Vagina (tissue), 2 donors: Measurements from ENCODE around the gene HOTAIR. TPM values are rescaled to one million over a fixed set of nuclear protein-coding genes. Genes with fewer than 3 reads are reported as not detected.

Experiments used
- DNase-seq, 2 donors: peaks; one replicate each; pipeline ENCODE4 v3.0.0-alpha.2; 2017; ENCODE audit errors: extremely low spot score in 2 of 2
- H3K27ac ChIP-seq: fragments of 200-600 bp; sonication (generic); one replicate; pipeline ENCODE4 v1.5.1; 2019
- H3K27me3 ChIP-seq: fragments of 200-600 bp; sonication (generic); one replicate; pipeline ENCODE4 v1.5.1; 2019
- H3K36me3 ChIP-seq, 2 donors: fragments of 200-600 bp; sonication (generic); one replicate each; pipeline ENCODE4 v1.5.1; 2017 to 2019
- H3K4me1 ChIP-seq: fragments of 200-600 bp; sonication (generic); one replicate; pipeline ENCODE4 v1.5.1; 2019
- H3K4me3 ChIP-seq, 2 donors: fragments of 200-600 bp; sonication (generic); 1 replicate in 1 of 2; 2 replicates in 1 of 2; pipeline ENCODE4 v1.5.1; 2016 to 2019
- H3K9me3 ChIP-seq: fragments of 200-600 bp; sonication (generic); one replicate; pipeline ENCODE4 v1.5.1; 2019
- CTCF ChIP-seq, 3 experiments: fragments of 450-650 bp in 2 of 3; fragments of 200-600 bp in 1 of 3; sonication (generic) in 1 of 3; IDR thresholded peaks; one replicate each; pipeline ENCODE4 v1.5.1; 2017 to 2019; ENCODE audit warnings: antibody characterized with exemption in 3 of 3, mild to moderate bottlenecking in 2 of 3, moderate library complexity in 2 of 3
- POLR2A ChIP-seq, 2 donors: fragments of 450-650 bp; IDR thresholded peaks; one replicate each; pipeline ENCODE4 v1.6.1; 2017; ENCODE audit warnings: antibody characterized with exemption in 2 of 2, mild to moderate bottlenecking in 2 of 2, moderate library complexity in 2 of 2
- POLR2AphosphoS5 ChIP-seq, 2 donors: sonication (generic); formaldehyde crosslinking; IDR thresholded peaks; one replicate each; pipeline ENCODE4 v1.9.0; 2017; ENCODE audit warnings: antibody characterized with exemption in 2 of 2, mild to moderate bottlenecking in 2 of 2, low read depth in 1 of 2; ENCODE audit not compliant: insufficient read depth in 1 of 2
- intact Hi-C: fragments of 100-400 bp; cut with DNase I; formaldehyde crosslinking; loops from one replicate; pipeline ENCODE4 v1.15.1; 2023
- total RNA-seq: library from RNA; depleted of rRNA; stranded (reverse); fragments of >200 nt; gene quantifications from one replicate; pipeline ENCODE4 v1.2.3, GENCODE V29; 2016

The HOTAIR gene
- total RNA-seq, 1 donor from 2014 or later: not detected

DNA sequence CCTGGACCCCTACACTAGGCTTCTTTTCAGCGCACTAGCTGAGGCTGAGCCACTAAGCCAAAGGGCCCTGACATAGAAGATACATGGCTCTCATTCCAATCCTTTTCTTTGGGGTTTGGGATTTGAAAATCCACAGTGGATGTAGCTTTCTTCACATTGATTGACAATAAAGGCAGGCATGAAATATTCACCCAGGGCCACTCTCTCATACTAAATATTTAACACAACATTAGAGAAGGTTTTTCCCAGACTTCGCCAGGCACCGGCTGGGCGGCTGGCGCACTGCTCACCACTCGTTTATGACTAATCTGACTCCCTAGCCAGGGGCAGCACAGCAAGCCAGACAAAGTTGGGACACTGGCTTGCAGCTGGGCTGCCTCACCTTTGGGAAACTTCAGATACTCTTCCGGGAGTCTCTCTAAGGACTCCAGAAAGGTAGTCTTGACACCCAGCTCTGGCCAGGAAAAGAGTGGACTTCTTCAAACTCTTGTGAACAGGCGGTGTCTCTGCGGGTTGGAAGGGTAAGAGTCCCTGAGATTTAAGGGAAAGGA, 2.5 kb downstream of the HOTAIR start:
- no peaks in the 10 kb centered on the region for H3K36me3 ChIP-seq
- TF ChIP-seq POLR2AphosphoS5 (IDR thresholded peaks at IDR 0.05; ENCODE audit: insufficient read depth in 1 of 2, low read depth in 1 of 2): no peak
- TF ChIP-seq POLR2A (IDR thresholded peaks at IDR 0.05): no peak
- no peak for TF ChIP-seq CTCF (IDR thresholded peaks at IDR 0.05)
- H3K27ac ChIP-seq: no peak overlapping the region
- H3K9me3 ChIP-seq: no peaks in the 10 kb centered on the region
- no peak overlapping the region for H3K4me3 ChIP-seq
- intact Hi-C loops: no loop called here
- no peak for DNase-seq
- H3K4me1 ChIP-seq: peaks cover 20% of the 10 kb centered on the region
- H3K27me3 ChIP-seq: peaks cover 19% of the 10 kb centered on the region

GRCh38 chr12:53971686-53972085, 3.1 kb downstream of the HOTAIR start:
- intact Hi-C loops: no loop called here
- H3K36me3 ChIP-seq: no peaks in the 10 kb centered on the region
- DNase-seq: no peak
- H3K27me3 ChIP-seq: peaks cover 19% of the 10 kb centered on the region
- H3K4me3 ChIP-seq: no peak overlapping the region
- H3K9me3 ChIP-seq: no peaks in the 10 kb centered on the region
- peaks cover 20% of the 10 kb centered on the region for H3K4me1 ChIP-seq
- TF ChIP-seq CTCF (IDR thresholded peaks at IDR 0.05): no peak
- no peak for TF ChIP-seq POLR2A (IDR thresholded peaks at IDR 0.05)
- no peak for TF ChIP-seq POLR2AphosphoS5 (IDR thresholded peaks at IDR 0.05; ENCODE audit: insufficient read depth in 1 of 2, low read depth in 1 of 2)
- no peak overlapping the region for H3K27ac ChIP-seq

DNA sequence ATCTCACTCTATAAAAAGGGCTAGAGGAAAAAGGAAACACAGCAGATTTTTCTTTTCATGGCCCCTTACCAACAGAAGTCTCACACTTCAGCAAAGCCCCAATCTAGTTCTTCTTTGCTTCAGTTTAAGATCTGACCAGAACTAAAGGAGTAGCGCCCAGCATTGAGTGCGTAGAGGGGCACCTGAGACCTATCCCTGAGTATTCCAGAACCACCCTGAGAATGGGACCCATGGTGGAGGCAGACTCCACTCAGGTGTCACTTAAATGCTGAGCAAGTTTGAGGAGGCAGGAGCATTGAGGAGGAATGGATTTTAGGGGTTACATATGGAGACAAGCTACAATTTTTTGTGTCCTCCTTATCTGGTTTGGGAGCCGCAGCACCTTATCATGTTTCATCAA, 3.6 kb downstream of the HOTAIR start:
- no peak for DNase-seq
- Histone ChIP-seq H3K36me3 (no peaks in the 10 kb centered on the region), H3K4me1 (peaks cover 20% of the 10 kb centered on the region), H3K27me3 (peaks cover 19% of the 10 kb centered on the region), H3K4me3 (no peak overlapping the region), H3K27ac (no peak overlapping the region), H3K9me3 (no peaks in the 10 kb centered on the region)
- intact Hi-C loops: no loop called here
- TF ChIP-seq CTCF (IDR thresholded peaks at IDR 0.05): no peak
- TF ChIP-seq POLR2A (IDR thresholded peaks at IDR 0.05): no peak
- TF ChIP-seq POLR2AphosphoS5 (IDR thresholded peaks at IDR 0.05; ENCODE audit: insufficient read depth in 1 of 2, low read depth in 1 of 2): no peak

GRCh38 chr12:53970451-53970850, 4.3 kb downstream of the HOTAIR start:
- intact Hi-C loops: no loop called here
- no peak overlapping the region for H3K27ac ChIP-seq
- no peak for DNase-seq
- H3K36me3 ChIP-seq: no peaks in the 10 kb centered on the region
- no peak overlapping the region for H3K4me3 ChIP-seq
- no peak for TF ChIP-seq POLR2A (IDR thresholded peaks at IDR 0.05)
- no peak for TF ChIP-seq CTCF (IDR thresholded peaks at IDR 0.05)
- no peak for TF ChIP-seq POLR2AphosphoS5 (IDR thresholded peaks at IDR 0.05; ENCODE audit: insufficient read depth in 1 of 2, low read depth in 1 of 2)
- no peaks in the 10 kb centered on the region for H3K9me3 ChIP-seq
- H3K27me3 ChIP-seq: peaks cover 17% of the 10 kb centered on the region
- H3K4me1 ChIP-seq: peaks cover 20% of the 10 kb centered on the region

- intact Hi-C loops: no loop called here
- H3K4me3 ChIP-seq: no peak overlapping the region
- TF ChIP-seq CTCF (IDR thresholded peaks at IDR 0.05) (no peak), POLR2A (IDR thresholded peaks at IDR 0.05) (no peak), POLR2AphosphoS5 (IDR thresholded peaks at IDR 0.05; ENCODE audit: insufficient read depth in 1 of 2, low read depth in 1 of 2) (no peak)
- no peak overlapping the region for H3K27ac ChIP-seq
- peaks cover 9% of the 10 kb centered on the region for H3K27me3 ChIP-seq
- H3K4me1 ChIP-seq: peaks cover 14% of the 10 kb centered on the region
- DNase-seq: no peak
- H3K9me3 ChIP-seq: no peaks in the 10 kb centered on the region
- H3K36me3 ChIP-seq: no peaks in the 10 kb centered on the region
Observed at GRCh38 chr12:53969588-53970259, 5.0 kb downstream of the HOTAIR start.
